ENCODE measurements around the gene CT47C1.

The CT47C1 gene

GRCh38 chrX:119093991-119094735 is 21.4 kb downstream of the CT47C1 start:
- no peak for DNase-seq (ENCODE audit: low read depth)
- H3K4me3 ChIP-seq (ENCODE audit: low read depth, low read length) = no peak overlapping the region
- TF ChIP-seq POLR2A (IDR thresholded peaks at IDR 0.05; ENCODE audit: extremely low read depth, insufficient read length) = no peak
- TF ChIP-seq, protein P1, sequence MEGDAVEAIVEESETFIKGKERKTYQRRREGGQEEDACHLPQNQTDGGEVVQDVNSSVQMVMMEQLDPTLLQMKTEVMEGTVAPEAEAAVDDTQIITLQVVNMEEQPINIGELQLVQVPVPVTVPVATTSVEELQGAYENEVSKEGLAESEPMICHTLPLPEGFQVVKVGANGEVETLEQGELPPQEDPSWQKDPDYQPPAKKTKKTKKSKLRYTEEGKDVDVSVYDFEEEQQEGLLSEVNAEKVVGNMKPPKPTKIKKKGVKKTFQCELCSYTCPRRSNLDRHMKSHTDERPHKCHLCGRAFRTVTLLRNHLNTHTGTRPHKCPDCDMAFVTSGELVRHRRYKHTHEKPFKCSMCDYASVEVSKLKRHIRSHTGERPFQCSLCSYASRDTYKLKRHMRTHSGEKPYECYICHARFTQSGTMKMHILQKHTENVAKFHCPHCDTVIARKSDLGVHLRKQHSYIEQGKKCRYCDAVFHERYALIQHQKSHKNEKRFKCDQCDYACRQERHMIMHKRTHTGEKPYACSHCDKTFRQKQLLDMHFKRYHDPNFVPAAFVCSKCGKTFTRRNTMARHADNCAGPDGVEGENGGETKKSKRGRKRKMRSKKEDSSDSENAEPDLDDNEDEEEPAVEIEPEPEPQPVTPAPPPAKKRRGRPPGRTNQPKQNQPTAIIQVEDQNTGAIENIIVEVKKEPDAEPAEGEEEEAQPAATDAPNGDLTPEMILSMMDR (IDR thresholded peaks at IDR 0.05; ENCODE audit: low read depth, low read length) = no peak
- no peak for TF ChIP-seq MYC (IDR thresholded peaks at IDR 0.05; ENCODE audit: low read depth, low read length)
- TF ChIP-seq MAX (IDR thresholded peaks at IDR 0.05; ENCODE audit: low read depth, low read length) = no peak

DNA sequence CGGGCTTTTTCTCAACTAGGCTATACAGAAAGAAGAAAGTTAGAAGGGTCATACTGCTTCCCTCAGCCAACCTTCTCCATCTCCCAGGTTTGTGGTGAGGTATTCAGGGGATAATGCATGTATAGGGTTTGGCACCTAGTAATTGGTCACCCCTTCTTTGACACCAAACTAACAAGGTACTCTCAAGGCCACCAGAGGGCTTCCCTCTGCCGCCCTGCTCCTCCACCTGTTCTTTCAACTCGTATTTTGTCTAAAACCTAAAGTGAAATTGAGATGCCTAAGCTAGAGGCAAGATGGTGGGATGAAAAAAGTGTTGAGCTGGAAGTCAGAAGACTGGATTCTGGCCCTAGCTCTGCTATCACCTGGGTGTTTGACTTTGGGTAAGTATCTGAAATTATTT is 22.0 kb downstream of the CT47C1 start:
- DNase-seq (ENCODE audit: low read depth) = no peak
- no peak overlapping the region for H3K4me3 ChIP-seq (ENCODE audit: low read depth, low read length)
- TF ChIP-seq POLR2A (IDR thresholded peaks at IDR 0.05; ENCODE audit: extremely low read depth, insufficient read length) (no peak), MYC (IDR thresholded peaks at IDR 0.05; ENCODE audit: low read depth, low read length) (no peak), MAX (IDR thresholded peaks at IDR 0.05; ENCODE audit: low read depth, low read length) (no peak)
- TF ChIP-seq, protein P1 (IDR thresholded peaks at IDR 0.05; ENCODE audit: low read depth, low read length) = no peak

DNA sequence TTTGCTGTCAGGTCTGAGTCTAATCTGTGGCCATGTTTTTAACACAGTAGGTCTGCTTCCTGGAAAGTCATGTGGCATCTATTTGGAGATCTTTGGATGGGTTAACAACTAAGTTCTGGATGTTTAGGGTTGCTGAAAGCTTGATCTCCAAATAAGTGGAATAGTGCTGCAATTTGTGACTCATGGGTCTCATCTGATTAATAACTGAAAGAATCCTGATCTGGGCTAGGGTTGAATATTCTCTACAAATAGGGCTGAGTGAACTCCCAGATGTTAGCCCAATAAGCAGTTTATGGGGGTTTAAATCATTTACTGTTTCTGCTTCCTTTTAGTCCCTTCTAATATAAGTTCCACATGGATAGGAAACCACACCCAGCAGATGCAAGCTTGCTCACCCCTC is 23.1 kb downstream of the CT47C1 start:
- TF ChIP-seq MYC (IDR thresholded peaks at IDR 0.05; ENCODE audit: low read depth, low read length) (no peak), POLR2A (IDR thresholded peaks at IDR 0.05; ENCODE audit: extremely low read depth, insufficient read length) (no peak), MAX (IDR thresholded peaks at IDR 0.05; ENCODE audit: low read depth, low read length) (no peak)
- TF ChIP-seq, protein P1 (IDR thresholded peaks at IDR 0.05; ENCODE audit: low read depth, low read length) = no peak
- no peak overlapping the region for H3K4me3 ChIP-seq (ENCODE audit: low read depth, low read length)
- no peak for DNase-seq (ENCODE audit: low read depth)

GRCh38 chrX:119101168-119101567 is 28.4 kb downstream of the CT47C1 start:
- no peak for DNase-seq (ENCODE audit: low read depth)
- no peak for TF ChIP-seq POLR2A (IDR thresholded peaks at IDR 0.05; ENCODE audit: extremely low read depth, insufficient read length)
- TF ChIP-seq MAX (IDR thresholded peaks at IDR 0.05; ENCODE audit: low read depth, low read length) = no peak
- no peak for TF ChIP-seq MYC (IDR thresholded peaks at IDR 0.05; ENCODE audit: low read depth, low read length)
- TF ChIP-seq, protein P1 (IDR thresholded peaks at IDR 0.05; ENCODE audit: low read depth, low read length) = no peak
- no peak overlapping the region for H3K4me3 ChIP-seq (ENCODE audit: low read depth, low read length)

DNA sequence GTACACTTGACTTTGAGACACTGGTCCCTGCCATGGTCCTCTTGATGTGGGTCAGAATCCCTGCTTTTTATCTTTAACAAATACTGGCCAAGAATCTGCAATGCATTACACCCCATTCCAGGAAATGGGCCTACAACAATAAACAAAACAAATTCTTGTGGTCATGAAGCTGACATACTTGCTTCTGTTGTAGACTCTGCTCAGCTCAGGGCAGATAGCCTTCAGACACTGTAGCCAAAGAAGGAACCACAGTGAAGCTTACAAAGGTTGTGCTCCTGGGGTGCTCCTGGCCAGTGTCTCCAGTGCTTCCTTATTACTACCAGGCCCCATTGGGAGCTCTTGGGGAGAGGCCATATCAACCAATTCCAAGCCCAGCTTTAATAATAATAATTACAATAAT is 33.0 kb downstream of the CT47C1 start:
- TF ChIP-seq, protein P1 (IDR thresholded peaks at IDR 0.05; ENCODE audit: low read depth, low read length) = no peak
- TF ChIP-seq MAX (IDR thresholded peaks at IDR 0.05; ENCODE audit: low read depth, low read length) = no peak
- no peak for TF ChIP-seq POLR2A (IDR thresholded peaks at IDR 0.05; ENCODE audit: extremely low read depth, insufficient read length)
- TF ChIP-seq MYC (IDR thresholded peaks at IDR 0.05; ENCODE audit: low read depth, low read length) = no peak
- no peak for DNase-seq (ENCODE audit: low read depth)
- H3K4me3 ChIP-seq (ENCODE audit: low read depth, low read length) = no peak overlapping the region

Data from NB4 (cell line).